ENCODE measurements around the gene ADAM15. TPM values are rescaled to one million over a fixed set of nuclear protein-coding genes. Genes with fewer than 3 reads are reported as not detected.

The ADAM15 gene
- total RNA-seq, 4 donors from 2014 or later = 135 to 194 (median 183) TPM

DNA sequence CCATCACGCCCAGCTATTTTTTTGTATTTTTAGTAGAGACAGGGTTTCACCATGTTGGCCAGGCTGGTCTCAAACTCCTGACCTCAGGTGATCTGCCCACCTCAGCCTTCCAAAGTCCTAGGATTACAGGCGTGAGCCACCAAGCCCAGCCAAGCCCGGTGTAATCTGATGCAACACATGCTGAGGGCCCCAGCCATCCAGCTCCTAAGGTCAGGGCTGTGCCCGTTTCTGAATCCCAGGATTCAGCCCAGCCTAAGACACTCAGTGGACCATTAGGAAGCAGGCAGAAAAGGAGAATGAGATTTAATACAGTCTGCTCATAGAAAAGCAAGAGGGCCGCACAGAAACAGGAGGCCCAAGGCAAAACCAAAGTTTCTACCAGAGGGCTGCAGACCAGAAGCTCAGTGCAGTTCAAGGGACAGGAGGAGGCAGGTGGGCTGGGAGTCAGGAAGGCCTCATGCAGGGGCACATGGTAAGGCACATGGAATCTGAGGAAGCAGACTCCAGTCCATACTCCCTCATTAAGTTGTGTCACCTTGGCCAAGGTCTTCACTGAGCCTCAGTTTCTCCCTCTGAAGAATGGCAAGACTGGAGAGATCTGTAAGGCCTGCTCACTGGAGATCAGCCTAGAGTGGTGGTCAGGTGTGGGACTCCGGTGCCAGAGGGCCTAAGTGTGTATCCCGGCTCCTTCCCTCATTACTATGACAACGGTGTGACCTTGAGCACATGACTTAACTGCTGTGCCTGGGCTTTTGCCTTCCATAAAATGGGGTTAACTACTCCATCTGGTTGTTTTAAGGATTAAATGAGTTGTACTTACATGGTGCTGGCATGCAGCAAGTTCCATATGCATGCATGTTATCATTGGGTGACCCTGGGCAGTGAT is 2.4 kb upstream of the ADAM15 start:
- DNase-seq = no peak
- H3K27ac ChIP-seq = peak overlapping the region in 2 of 4 donors; percentile 98
- no peak for TF ChIP-seq POLR2A (IDR thresholded peaks at IDR 0.05)
- TF ChIP-seq, protein P1, sequence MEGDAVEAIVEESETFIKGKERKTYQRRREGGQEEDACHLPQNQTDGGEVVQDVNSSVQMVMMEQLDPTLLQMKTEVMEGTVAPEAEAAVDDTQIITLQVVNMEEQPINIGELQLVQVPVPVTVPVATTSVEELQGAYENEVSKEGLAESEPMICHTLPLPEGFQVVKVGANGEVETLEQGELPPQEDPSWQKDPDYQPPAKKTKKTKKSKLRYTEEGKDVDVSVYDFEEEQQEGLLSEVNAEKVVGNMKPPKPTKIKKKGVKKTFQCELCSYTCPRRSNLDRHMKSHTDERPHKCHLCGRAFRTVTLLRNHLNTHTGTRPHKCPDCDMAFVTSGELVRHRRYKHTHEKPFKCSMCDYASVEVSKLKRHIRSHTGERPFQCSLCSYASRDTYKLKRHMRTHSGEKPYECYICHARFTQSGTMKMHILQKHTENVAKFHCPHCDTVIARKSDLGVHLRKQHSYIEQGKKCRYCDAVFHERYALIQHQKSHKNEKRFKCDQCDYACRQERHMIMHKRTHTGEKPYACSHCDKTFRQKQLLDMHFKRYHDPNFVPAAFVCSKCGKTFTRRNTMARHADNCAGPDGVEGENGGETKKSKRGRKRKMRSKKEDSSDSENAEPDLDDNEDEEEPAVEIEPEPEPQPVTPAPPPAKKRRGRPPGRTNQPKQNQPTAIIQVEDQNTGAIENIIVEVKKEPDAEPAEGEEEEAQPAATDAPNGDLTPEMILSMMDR (IDR thresholded peaks at IDR 0.05) = no peak
- H3K36me3 ChIP-seq = peaks cover 0 to 10% (median 2%) of the 10 kb centered on the region in 3 donors
- H3K4me1 ChIP-seq = peaks cover 26 to 79% (median 41%) of the 10 kb centered on the region in 3 donors
- intact Hi-C loops (cut with DNase I) = no loop called here
- no peaks in the 10 kb centered on the region for H3K27me3 ChIP-seq
- H3K9me3 ChIP-seq = no peaks in the 10 kb centered on the region
- 78 to 85% methylated on average over 4 to 7 of the region's 8 CpGs for WGBS, 2 donors
- H3K4me3 ChIP-seq = no peak overlapping the region

DNA sequence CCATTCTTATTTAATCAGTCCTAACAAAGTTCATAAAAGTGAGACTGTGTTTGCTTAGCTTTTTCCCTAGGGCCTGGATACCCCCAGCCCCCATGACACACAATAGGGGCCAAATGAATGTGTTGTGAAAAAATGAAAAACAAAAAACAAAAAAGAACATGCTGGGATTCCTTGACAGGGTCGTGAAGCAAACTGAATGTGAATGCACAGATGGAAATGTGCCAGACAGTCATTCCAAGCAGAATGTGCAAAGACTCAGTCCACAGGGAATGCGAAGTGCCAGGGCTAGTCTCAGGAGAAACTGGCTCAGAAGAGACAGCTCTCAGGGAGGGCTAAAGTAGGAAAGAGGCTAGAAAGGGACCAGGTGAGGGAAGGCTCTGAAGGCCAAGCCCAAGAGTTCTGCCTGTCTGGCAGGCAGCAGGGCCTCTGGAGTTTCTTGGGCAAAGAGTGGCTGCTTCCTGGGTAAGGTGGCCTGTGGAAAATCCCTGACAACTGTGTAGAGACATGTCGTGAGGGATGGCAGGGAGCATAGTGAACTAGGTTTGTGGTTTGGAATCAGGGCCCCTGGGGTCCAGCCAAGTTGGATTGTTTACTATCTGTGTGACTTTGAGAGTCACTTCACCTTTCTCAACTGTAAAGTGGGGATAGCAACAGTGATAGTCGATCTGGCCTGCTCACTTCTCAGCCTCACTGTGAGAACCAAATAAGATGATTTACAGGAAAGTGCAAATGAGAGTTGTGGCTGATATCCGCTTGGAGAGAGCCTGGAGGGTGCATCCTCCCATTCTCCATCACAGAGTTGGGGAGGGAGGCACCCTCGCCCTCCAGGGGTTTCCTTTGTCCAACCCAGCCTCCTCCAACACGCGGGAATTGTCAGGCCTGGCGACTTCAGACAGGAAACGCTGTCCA is 1.2 kb upstream of the ADAM15 start:
- peaks cover 0 to 22% (median 14%) of the 10 kb centered on the region in 3 donors for H3K36me3 ChIP-seq
- WGBS, 2 donors = 7 to 16% methylated on average over 4 to 10 of the region's 10 CpGs
- peak overlapping the region; percentile 94 to 98 (median 98) for H3K27ac ChIP-seq
- peaks cover 26 to 76% (median 40%) of the 10 kb centered on the region in 3 donors for H3K4me1 ChIP-seq
- no peaks in the 10 kb centered on the region for H3K27me3 ChIP-seq
- intact Hi-C loops (cut with DNase I) = no loop called here
- peak overlapping the region; percentile 65 to 93 (median 88) for H3K4me3 ChIP-seq
- H3K9me3 ChIP-seq = no peaks in the 10 kb centered on the region
- TF ChIP-seq, protein P1 (IDR thresholded peaks at IDR 0.05) = no peak
- TF ChIP-seq POLR2A (IDR thresholded peaks at IDR 0.05) = no peak
- no peak for DNase-seq

DNA sequence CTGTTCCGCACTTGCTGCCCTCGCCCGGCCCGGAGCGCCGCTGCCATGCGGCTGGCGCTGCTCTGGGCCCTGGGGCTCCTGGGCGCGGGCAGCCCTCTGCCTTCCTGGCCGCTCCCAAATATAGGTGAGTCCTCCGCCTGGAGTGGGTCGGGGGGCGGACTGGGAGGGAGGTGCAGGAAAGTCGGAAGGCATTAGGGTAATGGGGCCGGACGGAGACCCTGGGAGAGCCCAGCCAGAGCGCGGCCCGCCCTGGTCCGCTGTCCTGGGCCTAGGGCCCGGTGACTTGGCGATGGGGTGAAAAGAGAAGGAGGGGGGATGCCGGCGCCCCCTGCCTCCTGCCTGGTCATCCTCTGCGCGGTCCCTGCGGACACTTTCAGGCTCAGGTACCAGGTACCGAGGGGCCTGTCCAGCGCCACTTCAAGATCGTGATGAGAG is 243 bp downstream of the ADAM15 start:
- Histone ChIP-seq H3K9me3 (no peaks in the 10 kb centered on the region), H3K4me3 (peak overlapping the region; percentile 65 to 93 (median 88)), H3K4me1 (peaks cover 26 to 64% (median 32%) of the 10 kb centered on the region in 3 donors), H3K27me3 (no peaks in the 10 kb centered on the region), H3K36me3 (peaks cover 10 to 37% (median 23%) of the 10 kb centered on the region in 3 donors), H3K27ac (peak overlapping the region; percentile 94 to 98 (median 98))
- intact Hi-C loops (cut with DNase I) = no loop called here
- peak in 2 of 4 donors; percentile 44 to 72 for TF ChIP-seq POLR2A (IDR thresholded peaks at IDR 0.05)
- TF ChIP-seq, protein P1 (IDR thresholded peaks at IDR 0.05) = no peak
- no CpG with 5 or more reads among the region's 31 CpGs for WGBS, 2 donors
- DNase-seq = no peak

DNA sequence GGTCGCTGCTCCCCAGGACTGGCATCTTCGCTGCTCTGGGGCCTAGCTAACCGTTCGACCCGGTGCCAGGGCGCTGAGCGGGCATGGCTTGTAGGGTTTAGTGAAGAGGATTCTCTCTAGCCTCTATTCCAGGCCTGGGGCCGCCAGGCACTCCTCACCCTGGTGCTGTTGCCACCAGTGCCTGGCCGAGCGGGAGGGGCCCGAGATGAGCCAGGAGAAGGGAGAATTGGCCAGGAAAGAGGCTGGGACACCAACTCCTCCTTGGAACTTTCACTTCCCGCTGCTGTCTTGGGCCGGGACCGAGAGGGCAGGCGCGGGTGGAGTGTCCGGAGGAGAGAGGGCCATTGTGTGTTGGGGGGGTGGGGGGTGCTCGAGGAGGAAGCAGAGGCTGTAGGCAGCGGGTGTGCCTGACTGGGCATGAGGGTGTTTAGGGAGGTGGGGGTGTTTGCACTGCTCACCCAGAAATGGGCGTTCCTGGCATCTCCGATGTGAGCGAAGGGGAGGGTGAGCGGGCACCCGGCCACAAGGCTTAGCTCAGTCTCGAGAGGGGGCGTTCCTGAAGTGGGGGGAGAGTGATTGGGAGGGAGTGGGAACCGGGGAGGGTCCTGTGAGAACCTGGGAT is 772 bp downstream of the ADAM15 start:
- WGBS, 2 donors = 0 to 8% methylated on average over 4 to 8 of the region's 27 CpGs
- DNase-seq = no peak
- TF ChIP-seq, protein P1 (IDR thresholded peaks at IDR 0.05) = no peak
- no peak for TF ChIP-seq POLR2A (IDR thresholded peaks at IDR 0.05)
- intact Hi-C loops (cut with DNase I) = no loop called here
- peak overlapping the region; percentile 94 to 98 (median 98) for H3K27ac ChIP-seq
- peak overlapping the region; percentile 65 to 93 (median 88) for H3K4me3 ChIP-seq
- H3K9me3 ChIP-seq = no peaks in the 10 kb centered on the region
- no peaks in the 10 kb centered on the region for H3K27me3 ChIP-seq
- H3K36me3 ChIP-seq = peaks cover 14 to 42% (median 28%) of the 10 kb centered on the region in 3 donors
- H3K4me1 ChIP-seq = peaks cover 26 to 64% (median 32%) of the 10 kb centered on the region in 3 donors
